Measurements from ENCODE around the gene LYVE1. TPM values are rescaled to one million over a fixed set of nuclear protein-coding genes. Genes with fewer than 3 reads are reported as not detected.

The LYVE1 gene
- total and polyA plus RNA-seq, 2 of the 13 experiments (the other 11 are each of a cell fraction or from before 2014, with no cell fraction given) = 1.2 to 1.4 TPM

DNA sequence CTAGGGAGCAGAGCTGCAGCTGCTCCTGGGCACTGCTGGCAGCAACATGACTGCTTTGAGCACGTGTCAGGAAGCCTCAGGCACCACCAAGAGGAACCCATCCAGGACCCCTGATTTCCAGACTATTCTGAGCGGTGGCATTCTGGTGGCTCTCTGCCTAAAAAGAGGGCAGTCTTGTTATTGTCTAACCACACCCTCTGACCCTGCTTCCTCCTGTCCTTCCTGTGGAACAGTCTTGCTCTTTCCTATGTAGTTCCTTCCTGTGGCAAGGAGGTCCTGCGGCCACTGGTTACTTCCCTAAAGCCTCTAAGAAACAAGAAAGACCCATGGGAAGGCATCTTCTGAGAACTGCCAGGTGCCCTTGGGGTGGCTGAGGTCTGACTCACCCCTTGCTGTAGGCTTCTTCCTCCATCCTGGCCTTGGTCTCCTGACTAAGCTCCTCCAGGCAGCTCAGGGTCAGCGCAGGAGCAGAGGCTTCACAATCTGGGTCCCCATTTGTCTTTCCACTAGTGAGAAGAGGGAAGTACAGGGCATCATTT, 13.1 kb upstream of the LYVE1 start:
- in situ Hi-C loops (cut with HindIII; ENCODE audit: extremely low pct_ligation_motif_present, low pct_unique_long_range_greater_than_20kb) = no loop called here
- DNase-seq (ENCODE audit: low spot score) = no peak
- 27% methylated on average over 2 of the region's 4 CpGs for WGBS (ENCODE audit: low lambda C conversion rate)

More for the DNA sequence above, 13.1 kb upstream of the LYVE1 start:
- H3K27ac ChIP-seq (ENCODE audit: extremely low read length, insufficient read depth, low read length) = no peak overlapping the region
- FAIRE-seq (no peak), ATAC-seq (no peak)
- no peaks in the 10 kb centered on the region for H3K79me2 ChIP-seq (ENCODE audit: insufficient read depth, low read length)
- H3K9me3 ChIP-seq (ENCODE audit: low read length) = no peaks in the 10 kb centered on the region
- no TSS peak for BruUV-seq (replicated peaks)
- POLR2A ChIA-PET = no interaction called here
- intact Hi-C loops (cut with micrococcal nuclease; ENCODE audit: unreplicated experiment) = no loop called here
- H3K36me3 ChIP-seq (replicated peaks in 1 of 2; ENCODE audit: control insufficient read depth in 1 of 2, insufficient read depth in 2 of 2, low read length in 2 of 2) = no peaks in the 10 kb centered on the region
- H4K20me1 ChIP-seq (ENCODE audit: insufficient read depth, low read length) = 0 out of 2 replicates have a peak, but pooled peaks cover 3% of the 10 kb centered on the region
- H3K27me3 ChIP-seq (ENCODE audit: control insufficient read depth in 1 of 2, insufficient read depth in 2 of 2, low read length in 2 of 2) = peaks cover 0 to 7% of the 10 kb centered on the region in 2 experiments; a peak in 1 of 5 replicates
- no peak overlapping the region for H3K9ac ChIP-seq (ENCODE audit: insufficient read depth, low read depth, low read length)
- 0 out of 2 replicates have a peak, but pooled peaks cover 5% of the 10 kb centered on the region for H3K4me1 ChIP-seq (ENCODE audit: insufficient read depth, low read length)
- TF ChIP-seq, protein P1, sequence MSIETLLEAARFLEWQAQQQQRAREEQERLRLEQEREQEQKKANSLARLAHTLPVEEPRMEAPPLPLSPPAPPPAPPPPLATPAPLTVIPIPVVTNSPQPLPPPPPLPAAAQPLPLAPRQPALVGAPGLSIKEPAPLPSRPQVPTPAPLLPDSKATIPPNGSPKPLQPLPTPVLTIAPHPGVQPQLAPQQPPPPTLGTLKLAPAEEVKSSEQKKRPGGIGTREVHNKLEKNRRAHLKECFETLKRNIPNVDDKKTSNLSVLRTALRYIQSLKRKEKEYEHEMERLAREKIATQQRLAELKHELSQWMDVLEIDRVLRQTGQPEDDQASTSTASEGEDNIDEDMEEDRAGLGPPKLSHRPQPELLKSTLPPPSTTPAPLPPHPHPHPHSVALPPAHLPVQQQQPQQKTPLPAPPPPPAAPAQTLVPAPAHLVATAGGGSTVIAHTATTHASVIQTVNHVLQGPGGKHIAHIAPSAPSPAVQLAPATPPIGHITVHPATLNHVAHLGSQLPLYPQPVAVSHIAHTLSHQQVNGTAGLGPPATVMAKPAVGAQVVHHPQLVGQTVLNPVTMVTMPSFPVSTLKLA (IDR thresholded peaks at IDR 0.05) = no peak
- TF ChIP-seq ZNF816 (CRISPR knock-in tag; IDR thresholded peaks at IDR 0.05; ENCODE audit: borderline replicate concordance) (no peak), ZMYM2 (CRISPR knock-in tag; IDR thresholded peaks at IDR 0.05) (no peak), ZNF17 (CRISPR knock-in tag; IDR thresholded peaks at IDR 0.05) (no peak), ZNF776 (CRISPR knock-in tag; IDR thresholded peaks at IDR 0.05) (no peak), ZNF607 (CRISPR knock-in tag; IDR thresholded peaks at IDR 0.05; ENCODE audit: borderline replicate concordance) (no peak), ZFP62 (CRISPR knock-in tag; IDR thresholded peaks at IDR 0.05) (no peak), CBFB (CRISPR knock-in tag; IDR thresholded peaks at IDR 0.05) (no peak), TBP (CRISPR knock-in tag; IDR thresholded peaks at IDR 0.05) (no peak), HNF1B (CRISPR knock-in tag; IDR thresholded peaks at IDR 0.05) (no peak), ZNF574 (CRISPR knock-in tag; IDR thresholded peaks at IDR 0.05) (no peak), TAF1 (CRISPR knock-in tag; IDR thresholded peaks at IDR 0.05) (no peak), ZNF207 (IDR thresholded peaks at IDR 0.05; ENCODE audit: borderline replicate concordance) (no peak), ZSCAN5A (CRISPR knock-in tag; IDR thresholded peaks at IDR 0.05; ENCODE audit: borderline replicate concordance) (no peak), ZNF549 (CRISPR knock-in tag; IDR thresholded peaks at IDR 0.05) (no peak), RBFOX2 (IDR thresholded peaks at IDR 0.05; ENCODE audit: low read depth, low read length) (no peak), SP140L (CRISPR knock-in tag; IDR thresholded peaks at IDR 0.05; ENCODE audit: borderline replicate concordance) (no peak)
- H3K4me2 ChIP-seq (ENCODE audit: low read depth, low read length) = no peak overlapping the region
- CTCF ChIA-PET (ENCODE audit: low intra/inter-chr PET ratio, low total read pairs) = no interaction called here
- H2AFZ ChIP-seq (ENCODE audit: low read length) = no peak overlapping the region
- H3K4me3 ChIP-seq (replicated peaks in 1 of 3; ENCODE audit: insufficient read depth in 1 of 3, low read depth in 2 of 3, low read length in 3 of 3) = no peak overlapping the region

All from HepG2 (cell line).